NCI-H345 treated with DMSO at 0.1 percent for 48 hours (cell line): ENCODE results near the gene GADL1.

Experiments
- DNase-seq: peaks from one replicate; lab custom pipeline; 2025; ENCODE audit not compliant: unreplicated experiment; lab: John Stamatoyannopoulos, UW

Gene GADL1

DNA sequence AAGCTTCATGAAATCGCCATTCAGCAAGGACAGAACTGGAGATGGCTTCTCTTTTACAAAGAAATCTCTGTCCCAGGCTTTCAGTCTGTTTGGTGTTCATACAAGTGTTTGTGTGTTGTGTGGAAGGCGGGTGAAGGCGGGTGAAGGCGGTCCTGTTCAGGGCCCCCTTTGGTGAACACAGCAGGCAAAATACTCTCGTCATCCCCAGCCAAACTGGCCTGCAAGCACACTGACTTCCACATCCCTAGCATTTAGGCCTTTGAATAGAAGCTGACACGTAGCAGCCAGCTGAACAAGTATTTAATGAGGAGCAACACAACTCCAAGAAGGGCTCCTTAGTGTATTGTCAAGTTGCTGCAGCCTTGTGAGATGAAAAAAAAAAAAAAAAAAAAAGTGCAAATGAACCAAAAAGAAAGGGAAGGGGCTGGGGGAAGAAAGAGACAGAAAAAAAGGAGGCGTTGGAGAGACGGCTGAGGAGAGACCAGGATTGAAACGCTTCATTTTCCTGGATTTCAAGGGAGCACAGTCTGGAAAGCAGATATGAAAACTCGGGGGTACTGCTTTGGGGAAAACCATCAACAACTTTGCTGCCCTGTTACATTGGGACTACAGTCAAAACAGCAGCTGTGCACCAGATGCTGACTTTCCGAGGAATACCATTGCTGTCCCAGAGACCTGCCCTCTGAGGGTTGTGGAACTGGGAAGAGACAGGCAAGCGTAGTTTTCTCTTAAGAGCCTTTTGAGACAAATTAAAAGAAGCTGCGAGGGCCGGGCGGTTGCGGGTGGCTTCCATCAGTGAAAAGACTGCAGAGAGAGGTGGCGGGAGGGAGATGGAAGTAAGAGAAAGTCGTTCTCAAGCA lies 213.4 kb downstream of the GADL1 start:
- DNase-seq: no peak

GRCh38 chr3:30679045-30679444 lies 215.4 kb downstream of the GADL1 start:
- DNase-seq: no peak

DNA sequence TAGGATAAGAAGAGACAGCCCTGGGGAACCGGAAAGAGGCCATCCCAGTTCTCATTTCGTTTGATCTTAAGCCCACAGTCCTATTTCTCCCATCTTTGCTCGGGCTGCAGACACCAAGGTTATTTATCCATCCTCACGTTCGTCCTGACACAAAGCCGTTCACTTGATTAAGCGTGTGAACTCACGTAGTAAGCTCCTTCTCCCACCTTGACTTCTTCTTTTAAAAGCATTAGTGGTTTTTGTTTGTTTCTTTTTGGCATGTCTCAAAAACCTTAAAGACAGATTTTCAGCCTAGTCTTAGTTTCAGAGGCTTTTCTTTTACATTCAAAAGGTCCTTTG lies 217.1 kb downstream of the GADL1 start:
- no peak for DNase-seq

- DNase-seq: no peak
Measured at GRCh38 chr3:30676424-30677346, 217.8 kb downstream of the GADL1 start.
